OCI-LY1 (cell line): ENCODE measurements around the gene FUT8.

ENCODE experiments used
- H2AFZ ChIP-seq: fragments of 200-600 bp; sonication (generic), shearing (Covaris generic); 2 replicates; pipeline ENCODE4 v1.6.0; 2014; ENCODE audit warnings: antibody characterized with exemption, mild to moderate bottlenecking, low read length
- H3F3A ChIP-seq: fragments of 200-600 bp; sonication (generic), shearing (Covaris generic); 2 replicates; pipeline ENCODE4 v1.6.0; 2014; ENCODE audit warnings: mild to moderate bottlenecking, antibody characterized with exemption, low read length, moderate library complexity; ENCODE audit not compliant: insufficient read depth
- H3K27ac ChIP-seq: fragments of 200-600 bp; sonication (generic); 2 replicates; pipeline ENCODE4 v1.5.1; 2014; ENCODE audit warnings: low read length, mixed run types, mild to moderate bottlenecking, low read depth; ENCODE audit not compliant: poor library complexity, severe bottlenecking
- H3K27me3 ChIP-seq: fragments of 200-600 bp; sonication (generic); 2 replicates; pipeline ENCODE4 v1.6.0; 2014; ENCODE audit warnings: antibody characterized with exemption, mild to moderate bottlenecking, low read length, moderate library complexity; ENCODE audit not compliant: insufficient read depth
- H3K36me3 ChIP-seq: fragments of 200-600 bp; sonication (generic); 2 replicates; pipeline ENCODE4 v1.6.1; 2014; ENCODE audit warnings: mild to moderate bottlenecking, antibody characterized with exemption, low read length, moderate library complexity, mixed read lengths; ENCODE audit not compliant: insufficient read depth
- H3K4me1 ChIP-seq: fragments of 200-600 bp; sonication (generic); 2 replicates; pipeline ENCODE4 v1.5.1; 2014; ENCODE audit warnings: mild to moderate bottlenecking, low read length, moderate library complexity; ENCODE audit not compliant: insufficient read depth, severe bottlenecking
- H3K4me2 ChIP-seq: fragments of 200-600 bp; sonication (generic), shearing (Covaris generic); 2 replicates; pipeline ENCODE4 v1.6.1; 2014; ENCODE audit warnings: low read length
- H3K4me3 ChIP-seq: fragments of 200-600 bp; sonication (generic); 2 replicates; pipeline ENCODE4 v1.5.1; 2014; ENCODE audit warnings: low read length, low read depth, mild to moderate bottlenecking, mixed read lengths; ENCODE audit not compliant: poor library complexity, severe bottlenecking
- H3K79me2 ChIP-seq: fragments of 200-600 bp; shearing (Covaris generic); 2 replicates; pipeline ENCODE4 v1.6.1; 2016; ENCODE audit warnings: mixed run types, low read length, mixed read lengths; ENCODE audit not compliant: insufficient read depth
- H3K9ac ChIP-seq: fragments of 200-600 bp; sonication (generic), shearing (Covaris generic); 2 replicates; pipeline ENCODE4 v1.6.1; 2014; ENCODE audit warnings: mild to moderate bottlenecking, low read length, mixed read lengths
- H3K9me2 ChIP-seq: fragments of 200-600 bp; sonication (generic), shearing (Covaris generic); 2 replicates; pipeline ENCODE4 v1.6.1; 2014; ENCODE audit warnings: low read depth, mild to moderate bottlenecking, low read length, mixed read lengths
- H3K9me3 ChIP-seq: fragments of 200-600 bp; shearing (Covaris generic); 2 replicates; pipeline ENCODE4 v1.6.1; 2014; ENCODE audit warnings: low read length, mixed read lengths
- H4K20me1 ChIP-seq: fragments of 200-600 bp; sonication (generic), shearing (Covaris generic); 2 replicates; pipeline ENCODE4 v1.6.0; 2016; ENCODE audit warnings: mild to moderate bottlenecking, low read length; ENCODE audit not compliant: insufficient read depth
- EZH2 ChIP-seq: fragments of 200-600 bp; sonication (generic), shearing (Covaris generic); IDR thresholded peaks from 2 replicates; pipeline ENCODE4 v1.8.0; 2017; ENCODE audit warnings: borderline replicate concordance, mixed run types, mild to moderate bottlenecking, antibody characterized with exemption, low read length, moderate library complexity, mixed read lengths
- TF ChIP-seq, protein P1 (sequence below): fragments of 200-600 bp; sonication (generic), shearing (Covaris generic); IDR thresholded peaks from 2 replicates; pipeline ENCODE4 v1.5.1; 2017; ENCODE audit warnings: mild to moderate bottlenecking, antibody characterized with exemption, low read length, moderate library complexity, mixed read lengths

Gene FUT8

DNA sequence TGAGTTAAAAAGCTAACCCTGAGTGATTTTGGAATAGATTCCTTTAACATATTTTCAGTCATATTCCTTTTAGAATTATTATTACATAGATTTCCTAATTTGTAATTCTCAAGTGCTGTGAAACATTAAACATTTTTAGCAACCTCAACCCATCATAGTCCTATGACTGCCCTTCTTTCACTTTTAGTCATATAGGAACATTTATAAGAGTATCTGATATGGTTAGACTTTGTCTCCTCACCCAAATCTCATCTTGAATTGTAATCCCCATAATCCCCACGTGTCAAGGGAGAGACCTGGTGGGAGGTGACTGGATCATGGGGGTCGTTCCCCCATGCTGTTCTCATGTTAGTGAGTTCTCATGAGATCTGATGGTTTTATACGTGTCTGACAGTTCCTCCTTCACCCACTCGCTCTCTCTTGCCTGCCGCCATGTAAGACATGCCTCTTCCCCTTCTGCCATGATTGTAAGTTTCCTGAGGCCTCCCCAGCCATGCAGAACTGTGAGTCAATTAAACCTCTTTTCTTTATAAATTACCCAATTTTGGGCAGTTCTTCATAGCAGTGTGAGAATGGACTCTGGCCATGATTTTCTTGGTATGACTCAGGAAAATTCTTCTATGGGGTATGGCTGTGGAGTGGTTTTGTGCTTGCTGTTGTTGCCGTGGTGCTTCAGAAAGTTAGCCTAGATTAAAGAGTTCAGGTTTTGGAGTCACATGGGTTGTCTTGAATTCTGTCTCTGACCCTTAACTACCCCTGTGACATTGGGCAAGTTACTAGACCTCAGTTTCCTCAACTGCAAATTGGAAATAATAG is 83.9 kb downstream of the FUT8 start:
- Histone ChIP-seq H3F3A (no peaks in the 10 kb centered on the region), H4K20me1 (no peaks in the 10 kb centered on the region), H3K27ac (no peak overlapping the region), H3K4me2 (no peak overlapping the region), H3K9ac (no peak overlapping the region), H3K4me1 (no peaks in the 10 kb centered on the region), H3K27me3 (no peaks in the 10 kb centered on the region), H2AFZ (no peak overlapping the region), H3K79me2 (peaks cover 28% of the 10 kb centered on the region), H3K4me3 (no peak overlapping the region), H3K36me3 (peaks cover 14% of the 10 kb centered on the region), H3K9me3 (peaks cover 11% of the 10 kb centered on the region), H3K9me2 (no peaks in the 10 kb centered on the region)
- TF ChIP-seq, protein P1, sequence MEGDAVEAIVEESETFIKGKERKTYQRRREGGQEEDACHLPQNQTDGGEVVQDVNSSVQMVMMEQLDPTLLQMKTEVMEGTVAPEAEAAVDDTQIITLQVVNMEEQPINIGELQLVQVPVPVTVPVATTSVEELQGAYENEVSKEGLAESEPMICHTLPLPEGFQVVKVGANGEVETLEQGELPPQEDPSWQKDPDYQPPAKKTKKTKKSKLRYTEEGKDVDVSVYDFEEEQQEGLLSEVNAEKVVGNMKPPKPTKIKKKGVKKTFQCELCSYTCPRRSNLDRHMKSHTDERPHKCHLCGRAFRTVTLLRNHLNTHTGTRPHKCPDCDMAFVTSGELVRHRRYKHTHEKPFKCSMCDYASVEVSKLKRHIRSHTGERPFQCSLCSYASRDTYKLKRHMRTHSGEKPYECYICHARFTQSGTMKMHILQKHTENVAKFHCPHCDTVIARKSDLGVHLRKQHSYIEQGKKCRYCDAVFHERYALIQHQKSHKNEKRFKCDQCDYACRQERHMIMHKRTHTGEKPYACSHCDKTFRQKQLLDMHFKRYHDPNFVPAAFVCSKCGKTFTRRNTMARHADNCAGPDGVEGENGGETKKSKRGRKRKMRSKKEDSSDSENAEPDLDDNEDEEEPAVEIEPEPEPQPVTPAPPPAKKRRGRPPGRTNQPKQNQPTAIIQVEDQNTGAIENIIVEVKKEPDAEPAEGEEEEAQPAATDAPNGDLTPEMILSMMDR, result no peak
- no peak for TF ChIP-seq EZH2

DNA sequence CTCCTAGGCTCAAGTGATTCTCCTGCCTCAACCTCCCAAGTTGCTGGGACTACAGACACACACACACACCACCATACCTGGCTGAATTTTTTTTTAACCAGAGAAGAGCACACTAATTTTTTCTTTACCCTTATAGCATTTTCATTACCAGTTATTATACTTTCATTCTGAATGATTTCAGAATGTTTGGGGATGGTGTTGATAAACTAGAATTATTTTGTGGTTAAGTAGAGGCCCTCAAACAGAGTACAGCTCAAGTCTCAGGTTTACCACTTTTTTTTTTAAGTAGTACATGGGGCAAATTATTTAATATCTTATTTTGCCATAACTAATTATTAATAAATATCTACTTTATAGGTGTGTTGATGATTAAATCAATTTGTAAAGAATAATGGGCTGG is 86.6 kb downstream of the FUT8 start:
- no peaks in the 10 kb centered on the region for H4K20me1 ChIP-seq
- H3K4me1 ChIP-seq, result no peaks in the 10 kb centered on the region
- H3F3A ChIP-seq, result no peaks in the 10 kb centered on the region
- H3K27me3 ChIP-seq, result no peaks in the 10 kb centered on the region
- peaks cover 5% of the 10 kb centered on the region; the same call in 1 of the 2 replicates for H3K36me3 ChIP-seq
- H3K79me2 ChIP-seq, result peaks cover 38% of the 10 kb centered on the region
- no peaks in the 10 kb centered on the region for H3K9me2 ChIP-seq
- H2AFZ ChIP-seq, result no peak overlapping the region
- H3K4me3 ChIP-seq, result no peak overlapping the region
- no peak overlapping the region for H3K9ac ChIP-seq
- no peak overlapping the region for H3K4me2 ChIP-seq
- peaks cover 8% of the 10 kb centered on the region for H3K9me3 ChIP-seq
- TF ChIP-seq, protein P1, result no peak
- no peak for TF ChIP-seq EZH2
- H3K27ac ChIP-seq, result no peak overlapping the region

DNA sequence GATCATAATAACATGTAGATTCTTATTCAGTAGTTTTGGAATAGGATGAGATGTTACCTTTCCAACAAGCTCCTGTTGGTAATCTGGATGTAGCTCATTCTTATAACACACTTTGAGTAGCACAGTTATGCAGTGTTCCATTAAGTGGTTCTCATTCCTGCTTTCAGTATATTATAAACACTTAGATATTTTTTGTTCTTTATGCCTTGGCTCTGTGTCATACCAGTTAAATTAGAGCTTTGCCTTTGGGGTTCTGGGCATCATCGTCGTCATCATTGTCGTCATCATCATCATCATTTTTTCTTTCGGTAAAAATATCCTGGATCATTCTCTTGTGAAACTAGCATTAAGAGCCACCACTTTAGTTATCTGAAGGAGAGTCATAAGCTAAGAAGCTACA is 87.5 kb downstream of the FUT8 start:
- H3K9me2 ChIP-seq, result no peaks in the 10 kb centered on the region
- H3K9ac ChIP-seq, result no peak overlapping the region
- H3K4me3 ChIP-seq, result no peak overlapping the region
- no peaks in the 10 kb centered on the region for H3F3A ChIP-seq
- H3K27me3 ChIP-seq, result no peaks in the 10 kb centered on the region
- no peak overlapping the region for H2AFZ ChIP-seq
- peaks cover 8% of the 10 kb centered on the region for H3K9me3 ChIP-seq
- no peaks in the 10 kb centered on the region for H4K20me1 ChIP-seq
- H3K4me2 ChIP-seq, result no peak overlapping the region
- no peak overlapping the region for H3K27ac ChIP-seq
- no peaks in the 10 kb centered on the region for H3K4me1 ChIP-seq
- TF ChIP-seq, protein P1, result no peak
- TF ChIP-seq EZH2, result no peak
- peaks cover 5% of the 10 kb centered on the region; the same call in 1 of the 2 replicates for H3K36me3 ChIP-seq
- peaks cover 44% of the 10 kb centered on the region for H3K79me2 ChIP-seq
